PC-9 (cell line): ENCODE results near the gene COASY. TPM values are rescaled to one million over a fixed set of nuclear protein-coding genes. Genes with fewer than 3 reads are reported as not detected.

Experiments used
- BruUV-seq: library from RNA; stranded (reverse); fragments of 400-500 nt; replicated peaks from 2 replicates; lab custom pipeline; 2021; lab: Mats Ljungman, UMichigan
- CTCF ChIA-PET: fragments of 300-600 bp; sonication (Branson Sonifier 250); formaldehyde crosslinking; loops from one replicate; lab custom pipeline; 2022; ENCODE audit warnings: antibody characterized with exemption; lab: Charles Lee
- POLR2A ChIA-PET: fragments of 300-600 bp; sonication (Branson Sonifier 250); formaldehyde crosslinking; loops from one replicate; lab custom pipeline; 2022; ENCODE audit warnings: antibody characterized with exemption; ENCODE audit not compliant: unreplicated experiment; lab: Charles Lee
- DNase-seq, 2 experiments: peaks; one replicate each; pipeline versions ENCODE4 v3.0.0 to v3.0.0-alpha.2; 2015 to 2022; ENCODE audit warnings: mixed read lengths in 1 of 2
- H2AFZ ChIP-seq: fragments of 200-600 bp; sonication (generic); 2 replicates; pipeline ENCODE4 v1.8.1; 2017; ENCODE audit warnings: antibody characterized with exemption
- H3F3A ChIP-seq: fragments of 200-600 bp; sonication (generic); 2 replicates; pipeline ENCODE4 v1.8.1; 2017; ENCODE audit warnings: antibody characterized with exemption, mild to moderate bottlenecking, low read depth; ENCODE audit not compliant: insufficient read depth
- H3K27ac ChIP-seq: fragments of 200-600 bp; sonication (generic); 2 replicates; pipeline ENCODE4 v1.6.1; 2016; ENCODE audit warnings: mixed run types
- H3K27me3 ChIP-seq: fragments of 200-600 bp; sonication (generic); 2 replicates; pipeline ENCODE4 v1.6.1; 2016; ENCODE audit warnings: low read depth, mixed run types; ENCODE audit not compliant: insufficient read depth
- H3K36me3 ChIP-seq: fragments of 200-600 bp; sonication (generic); 2 replicates; pipeline ENCODE4 v1.6.1; 2016; ENCODE audit warnings: low read depth, mixed run types
- H3K4me1 ChIP-seq: fragments of 200-600 bp; sonication (generic); replicated peaks from 2 replicates; pipeline ENCODE4 v1.6.1; 2016; ENCODE audit warnings: mixed run types; ENCODE audit not compliant: insufficient read depth
- H3K4me2 ChIP-seq: fragments of 200-600 bp; sonication (generic); 2 replicates; pipeline ENCODE4 v1.6.1; 2017; ENCODE audit warnings: mixed run types
- H3K4me3 ChIP-seq: fragments of 200-600 bp; sonication (generic); 2 replicates; pipeline ENCODE4 v1.6.1; 2016; ENCODE audit warnings: mixed run types
- H3K79me2 ChIP-seq: fragments of 200-600 bp; sonication (generic); 2 replicates; pipeline ENCODE4 v1.6.1; 2017; ENCODE audit warnings: low read depth, mixed run types
- H3K9me2 ChIP-seq: fragments of 200-600 bp; sonication (generic); 2 replicates; pipeline ENCODE4 v1.8.1; 2017; ENCODE audit warnings: mild to moderate bottlenecking; ENCODE audit not compliant: insufficient read depth
- H3K9me3 ChIP-seq: fragments of 200-600 bp; sonication (generic); 2 replicates; pipeline ENCODE4 v1.8.1; 2016; ENCODE audit warnings: low read depth; ENCODE audit not compliant: insufficient read depth
- H4K20me1 ChIP-seq: fragments of 200-600 bp; sonication (generic); 2 replicates; pipeline ENCODE4 v1.8.1; 2017; ENCODE audit not compliant: insufficient read depth
- CTCF ChIP-seq: fragments of 200-600 bp; sonication (generic); conservative IDR thresholded peaks from 2 replicates; pipeline ENCODE4 v1.6.1; 2017; ENCODE audit warnings: mixed run types, antibody characterized with exemption, mild to moderate bottlenecking, moderate library complexity
- EZH2 ChIP-seq: fragments of 200-600 bp; sonication (generic); IDR thresholded peaks from 2 replicates; pipeline ENCODE4 v1.8.0; 2017; ENCODE audit warnings: antibody characterized with exemption, low read depth
- intact Hi-C: fragments of 100-400 bp; cut with micrococcal nuclease; formaldehyde crosslinking; loops from one replicate; pipeline ENCODE4 v1.10.0; 2022; ENCODE audit not compliant: unreplicated experiment
- total RNA-seq: library from RNA; stranded (reverse); gene quantifications from 2 replicates; pipeline ENCODE4 v1.2.3, GENCODE V29; 2021

Gene COASY
- total RNA-seq, 1 experiment from 2014 or later, result 152 TPM

GRCh38 chr17:42591411-42591810, 29.5 kb downstream of the COASY start:
- Histone ChIP-seq H3F3A (peaks cover 4% of the 10 kb centered on the region; the same call in 1 of the 2 replicates), H3K4me2 (no peak overlapping the region), H3K27ac (no peak overlapping the region), H3K79me2 (no peaks in the 10 kb centered on the region), H3K9me2 (no peaks in the 10 kb centered on the region), H3K27me3 (no peaks in the 10 kb centered on the region), H3K36me3 (peaks cover 10% of the 10 kb centered on the region; the same call in 1 of the 2 replicates), H3K4me3 (no peak overlapping the region), H3K9me3 (no peaks in the 10 kb centered on the region), H2AFZ (no peak overlapping the region), H4K20me1 (no peaks in the 10 kb centered on the region), H3K4me1 (no peaks in the 10 kb centered on the region)
- intact Hi-C loops, result no loop called here
- TF ChIP-seq CTCF (no peak), EZH2 (no peak)
- BruUV-seq, result no TSS peak
- DNase-seq, result no peak
- ChIA-PET CTCF (interaction anchor here (0.5 kb wide), 1 partner anchor 177 kb away, joined by 3 read pairs; no protein-coding TSS in a partner anchor), POLR2A (no interaction called here)

- no TSS peak for BruUV-seq
- H3K4me3 ChIP-seq, result no peak overlapping the region
- no peak for TF ChIP-seq CTCF
- ChIA-PET POLR2A (no interaction called here), CTCF (no interaction called here)
- 0 out of 2 replicates have a peak, but pooled peaks cover 9% of the 10 kb centered on the region for H3K79me2 ChIP-seq
- no peaks in the 10 kb centered on the region for H3K4me1 ChIP-seq
- no peak overlapping the region for H3K4me2 ChIP-seq
- no peak for DNase-seq
- no peaks in the 10 kb centered on the region for H3K27me3 ChIP-seq
- H3K36me3 ChIP-seq, result peaks cover 5% of the 10 kb centered on the region; the same call in 1 of the 2 replicates
- H3F3A ChIP-seq, result peaks cover 3% of the 10 kb centered on the region
- H3K9me2 ChIP-seq, result no peaks in the 10 kb centered on the region
- H3K9me3 ChIP-seq, result no peaks in the 10 kb centered on the region
- H3K27ac ChIP-seq, result no peak overlapping the region
- H4K20me1 ChIP-seq, result no peaks in the 10 kb centered on the region; the same call in 1 of the 2 replicates
- H2AFZ ChIP-seq, result no peak overlapping the region
- intact Hi-C loops, result no loop called here
These were observed 34.4 kb downstream of the COASY start for GRCh38 chr17:42596386-42596785.

GRCh38 chr17:42598905-42599304, 37.0 kb downstream of the COASY start:
- no peak overlapping the region for H3K27ac ChIP-seq
- ChIA-PET POLR2A (interaction anchor here (0.7 kb wide), 1 partner anchor 62 kb away, joined by 7 read pairs; no protein-coding TSS in a partner anchor), CTCF (interaction anchor here (0.6 kb wide), 1 partner anchor 29 kb away, joined by 3 read pairs; no protein-coding TSS in a partner anchor)
- no peak for DNase-seq
- no peak overlapping the region for H3K4me2 ChIP-seq
- intact Hi-C loops, result no loop called here
- no peaks in the 10 kb centered on the region for H3K9me2 ChIP-seq
- BruUV-seq, result no TSS peak
- H3K27me3 ChIP-seq, result no peaks in the 10 kb centered on the region
- peaks cover 14% of the 10 kb centered on the region for H4K20me1 ChIP-seq
- H3K4me1 ChIP-seq, result no peaks in the 10 kb centered on the region
- peaks cover 5% of the 10 kb centered on the region; the same call in 1 of the 2 replicates for H3K36me3 ChIP-seq
- no peak overlapping the region for H3K4me3 ChIP-seq
- TF ChIP-seq CTCF (no peak), EZH2 (no peak)
- H2AFZ ChIP-seq, result no peak overlapping the region
- no peaks in the 10 kb centered on the region for H3K9me3 ChIP-seq
- peaks cover 3% of the 10 kb centered on the region; the same call in 1 of the 2 replicates for H3F3A ChIP-seq
- H3K79me2 ChIP-seq, result peaks cover 27% of the 10 kb centered on the region
